NCI-H69 (cell line): ENCODE data around the gene LYPD4.
A peak's percentile ranks its signal among the peaks of the same experiment; 100 is the strongest.
"Not testable (repeated sequence)": the region's sequence is repeated elsewhere in the genome, so short reads cannot be mapped to it uniquely, and the experiment has no call there.

Source experiments
- DNase-seq: peaks from one replicate; lab custom pipeline; 2025; lab: John Stamatoyannopoulos, UW

Gene LYPD4, protein sequence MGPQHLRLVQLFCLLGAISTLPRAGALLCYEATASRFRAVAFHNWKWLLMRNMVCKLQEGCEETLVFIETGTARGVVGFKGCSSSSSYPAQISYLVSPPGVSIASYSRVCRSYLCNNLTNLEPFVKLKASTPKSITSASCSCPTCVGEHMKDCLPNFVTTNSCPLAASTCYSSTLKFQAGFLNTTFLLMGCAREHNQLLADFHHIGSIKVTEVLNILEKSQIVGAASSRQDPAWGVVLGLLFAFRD

DNA sequence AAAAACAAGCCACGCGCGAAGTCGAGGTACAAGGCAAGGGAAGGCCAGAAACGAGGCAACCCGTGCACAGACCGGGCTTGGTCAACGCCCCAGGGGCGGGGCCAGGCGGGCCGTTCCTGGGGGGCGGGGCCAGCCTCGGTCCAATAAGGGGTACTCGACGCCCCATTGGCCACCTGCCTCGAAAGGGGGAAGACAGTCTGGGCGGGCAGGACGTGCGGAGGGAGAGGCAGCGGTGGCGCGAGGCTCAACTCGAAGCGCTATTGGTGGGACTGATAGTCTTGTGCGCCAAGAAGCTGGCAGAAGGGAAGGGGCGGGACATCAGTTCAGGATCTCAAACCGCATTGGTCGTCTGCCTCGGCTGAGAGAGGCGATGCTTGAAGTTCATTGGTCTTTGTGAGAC is at the start of gene LYPD4:
TSS of gene LYPD4 (minus strand) at position 83 of the 400 bp plus-strand sequence. CDS start 5,398 bp downstream, outside the sequence.
- DNase-seq: no peak

DNA sequence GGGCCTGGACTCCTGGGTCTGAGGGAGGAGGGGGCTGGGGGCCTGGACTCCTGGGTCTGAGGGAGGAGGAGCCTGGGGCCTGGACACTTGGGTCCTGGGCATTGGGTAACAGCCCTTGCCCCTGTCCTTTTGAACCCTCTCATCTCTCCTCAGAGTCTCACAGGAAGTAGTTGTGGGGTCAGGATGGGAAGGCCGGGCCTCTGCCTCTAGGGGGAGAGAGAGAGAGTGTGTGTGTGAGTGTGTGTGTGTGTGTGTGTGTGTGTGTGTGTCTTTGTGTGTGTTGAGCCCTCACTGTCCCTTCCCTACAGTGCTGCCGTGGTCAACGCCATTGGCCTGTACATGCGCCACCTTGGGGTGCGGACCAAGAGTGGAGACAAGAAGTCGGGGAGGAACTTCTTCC is 49.4 kb upstream of the LYPD4 start:
- peak; percentile 39 for DNase-seq

DNA sequence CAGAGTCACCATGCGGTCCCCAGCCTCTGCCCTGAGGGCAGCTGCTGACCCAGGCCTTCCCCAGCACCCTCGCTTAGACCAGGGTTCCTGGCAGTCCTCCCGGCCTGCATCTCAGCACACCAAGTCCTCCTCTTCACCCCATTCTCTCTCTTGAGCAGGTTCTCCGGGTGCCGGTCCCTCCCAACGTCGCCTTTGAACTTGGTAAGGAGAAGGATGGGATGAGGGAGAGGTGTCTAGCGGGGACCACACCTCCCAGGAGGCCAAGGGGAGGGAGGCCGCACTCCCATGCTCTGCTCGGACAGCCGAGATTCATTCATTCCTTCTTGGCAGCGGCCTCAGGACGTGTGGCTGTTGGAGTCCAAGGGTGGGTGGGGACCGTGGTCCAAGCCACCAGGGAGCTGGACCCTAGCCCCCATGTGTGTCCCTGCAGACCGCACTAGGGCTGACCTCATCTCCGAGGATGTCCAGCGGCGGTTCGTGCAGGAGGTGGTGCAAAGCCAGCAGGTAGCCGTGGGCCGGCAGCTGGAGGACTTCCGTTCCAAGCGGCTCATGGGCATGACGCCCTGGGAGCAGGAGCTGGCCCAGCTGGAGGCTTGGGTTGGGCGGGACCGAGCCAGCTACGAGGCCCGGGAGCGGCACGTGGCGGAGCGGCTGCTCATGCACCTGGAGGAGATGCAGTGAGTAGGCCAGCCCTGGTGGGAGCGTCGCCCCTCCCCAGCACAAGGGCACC is 47.9 kb upstream of the LYPD4 start:
- DNase-seq: no peak

- DNase-seq: no peak
Measured at GRCh38 chr19:41890936-41891335, 46.5 kb upstream of the LYPD4 start.

DNA sequence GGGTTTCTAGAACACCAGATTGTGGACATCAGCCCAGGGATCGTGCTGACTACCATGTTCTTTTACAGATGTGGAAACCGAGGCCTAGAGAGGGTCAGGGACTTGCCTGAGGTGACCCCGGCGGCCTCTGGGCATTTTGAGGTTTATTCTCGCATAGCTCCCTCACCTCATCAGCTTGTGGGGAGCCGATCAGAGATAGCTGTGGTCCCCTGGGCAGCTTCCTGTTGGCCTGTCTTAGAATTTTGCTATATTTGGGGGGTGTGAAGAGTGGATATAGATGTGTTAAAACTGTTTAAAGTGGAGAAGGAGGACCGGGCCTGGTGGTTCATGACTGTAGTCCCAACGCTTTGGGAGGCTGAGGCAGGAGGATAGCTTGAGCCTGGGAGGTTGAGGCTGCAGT is 45.4 kb upstream of the LYPD4 start:
- DNase-seq: no peak

DNA sequence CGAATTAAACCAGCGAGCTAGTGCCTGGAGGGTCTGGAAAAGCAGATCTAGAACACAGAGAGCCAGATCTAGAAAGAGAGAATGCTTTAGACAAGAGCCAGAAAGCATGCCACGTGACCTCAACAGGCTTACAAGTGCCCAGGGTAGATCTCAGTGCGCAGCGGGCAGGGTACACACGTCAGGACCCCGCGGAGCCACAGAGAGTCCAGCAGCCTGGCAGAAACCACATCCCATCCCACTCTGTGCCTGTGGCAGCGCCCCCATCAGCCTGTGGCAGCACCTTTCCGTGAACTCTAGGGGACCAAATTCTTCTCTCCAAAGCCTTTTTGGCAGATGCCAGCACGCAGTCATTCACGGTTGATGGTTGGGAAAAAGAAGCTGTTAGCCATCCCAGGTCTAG is 44.4 kb upstream of the LYPD4 start:
- no peak for DNase-seq

GRCh38 chr19:41887711-41888382 is 43.4 kb upstream of the LYPD4 start:
- no peak for DNase-seq

DNA sequence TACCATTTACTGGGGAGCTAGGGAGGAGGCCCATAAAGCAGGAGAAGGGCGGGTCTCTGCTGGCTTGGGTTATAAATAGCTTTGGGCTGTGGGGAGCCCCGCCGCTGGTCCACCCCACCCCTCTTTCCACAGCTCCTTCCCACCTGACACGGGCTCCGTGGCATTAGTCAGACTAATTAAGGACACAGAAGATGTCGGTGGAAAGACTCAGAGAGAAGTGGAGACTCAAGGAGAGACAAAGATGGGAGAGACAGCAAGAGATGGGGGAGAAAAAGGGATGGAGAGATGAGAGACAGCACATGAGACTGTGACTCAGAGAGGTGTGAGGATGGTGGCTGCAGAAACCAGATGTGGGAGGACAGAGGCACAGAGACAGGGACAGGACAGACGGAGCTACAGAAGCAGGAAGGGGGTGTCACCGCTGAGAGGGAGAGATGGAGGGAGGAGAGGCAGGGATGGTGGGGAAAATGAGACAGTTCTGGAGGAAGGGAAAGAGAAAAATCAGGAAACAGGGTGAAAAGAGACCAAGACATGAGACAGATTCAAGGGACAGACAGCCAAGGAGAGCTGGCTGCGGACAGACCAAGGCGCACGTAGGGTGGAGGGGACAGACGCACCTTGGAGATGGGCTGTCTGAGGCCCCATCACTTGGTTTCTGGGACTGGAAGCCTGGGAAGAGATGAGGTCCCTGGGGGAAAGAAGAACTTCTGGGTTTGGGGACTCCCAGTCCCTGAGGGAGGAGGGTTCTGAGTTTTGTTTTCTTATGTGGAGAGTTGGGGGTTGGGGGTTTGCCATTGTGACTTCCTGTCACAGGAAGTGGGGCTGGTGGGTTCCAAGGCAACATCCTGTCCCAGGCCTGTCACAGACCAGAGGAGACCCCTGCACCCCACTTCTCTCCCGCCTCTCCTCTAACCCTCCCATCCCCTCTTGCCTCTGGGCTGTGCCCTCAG is 42.6 kb upstream of the LYPD4 start:
- DNase-seq: no peak

- DNase-seq: peak; percentile 99
Measured at GRCh38 chr19:41883821-41884733, 39.6 kb upstream of the LYPD4 start.

GRCh38 chr19:41883463-41883820 is 39.0 kb upstream of the LYPD4 start:
- DNase-seq: no peak

GRCh38 chr19:41882568-41883462 is 38.3 kb upstream of the LYPD4 start, which contains the start of gene ARHGEF1:
TSS of gene ARHGEF1 (plus strand) at chr19:41883184. CDS start at chr19:41888083, 4,899 bp downstream.
- peak; percentile 82 for DNase-seq

DNA sequence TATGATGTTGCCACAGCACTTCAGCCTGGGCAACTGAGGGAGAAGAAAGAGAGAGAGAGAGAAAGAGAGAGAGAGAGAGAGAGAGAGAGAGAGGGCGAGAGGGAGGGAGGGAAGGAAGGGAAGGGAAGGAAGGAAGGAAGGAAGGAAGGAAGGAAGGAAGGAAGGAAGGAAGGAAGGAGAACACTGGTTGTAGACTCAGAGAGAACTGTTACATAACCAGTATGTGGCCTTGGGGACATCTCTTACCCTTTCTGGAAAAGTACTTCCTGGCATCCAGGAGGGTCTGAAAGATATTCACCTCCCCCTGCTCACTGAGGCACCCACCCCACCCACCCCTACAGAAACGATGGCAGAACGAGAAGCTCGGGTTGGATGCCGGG is 35.8 kb upstream of the LYPD4 start:
- no peak for DNase-seq

DNA sequence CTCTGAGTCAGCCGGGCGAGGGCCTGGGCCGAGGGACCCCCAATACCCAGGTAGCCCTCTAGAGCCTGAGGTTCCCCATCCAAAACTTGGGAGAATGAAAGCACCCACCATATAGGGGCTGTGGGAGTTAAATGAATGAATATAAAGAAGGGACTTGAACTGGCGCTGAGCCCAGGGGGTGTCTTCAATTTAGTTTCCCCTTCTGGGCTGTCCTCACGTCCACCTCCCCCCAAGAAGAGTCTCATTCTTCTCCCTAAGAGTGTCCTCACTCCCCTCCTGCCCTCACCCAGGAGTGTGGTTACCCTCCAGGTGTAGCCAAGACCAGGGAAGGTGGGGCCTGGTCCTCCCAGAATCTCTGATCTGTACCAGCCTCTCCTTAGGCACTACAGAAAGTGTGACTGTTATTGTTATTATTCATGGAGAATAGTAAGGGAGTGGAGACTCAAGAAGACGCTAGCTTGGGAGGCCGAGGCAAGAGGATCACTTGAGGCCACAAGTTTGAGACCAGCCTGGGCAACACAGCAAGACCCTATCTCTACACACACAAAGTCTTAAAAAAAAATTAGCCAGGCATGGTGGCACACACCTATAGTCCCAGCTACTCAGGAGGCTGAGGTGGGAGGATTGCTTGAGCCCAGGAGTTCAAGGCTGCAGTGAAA is 35.3 kb upstream of the LYPD4 start:
- DNase-seq: no peak

GRCh38 chr19:41879080-41879479 is 34.6 kb upstream of the LYPD4 start:
- no peak for DNase-seq

DNA sequence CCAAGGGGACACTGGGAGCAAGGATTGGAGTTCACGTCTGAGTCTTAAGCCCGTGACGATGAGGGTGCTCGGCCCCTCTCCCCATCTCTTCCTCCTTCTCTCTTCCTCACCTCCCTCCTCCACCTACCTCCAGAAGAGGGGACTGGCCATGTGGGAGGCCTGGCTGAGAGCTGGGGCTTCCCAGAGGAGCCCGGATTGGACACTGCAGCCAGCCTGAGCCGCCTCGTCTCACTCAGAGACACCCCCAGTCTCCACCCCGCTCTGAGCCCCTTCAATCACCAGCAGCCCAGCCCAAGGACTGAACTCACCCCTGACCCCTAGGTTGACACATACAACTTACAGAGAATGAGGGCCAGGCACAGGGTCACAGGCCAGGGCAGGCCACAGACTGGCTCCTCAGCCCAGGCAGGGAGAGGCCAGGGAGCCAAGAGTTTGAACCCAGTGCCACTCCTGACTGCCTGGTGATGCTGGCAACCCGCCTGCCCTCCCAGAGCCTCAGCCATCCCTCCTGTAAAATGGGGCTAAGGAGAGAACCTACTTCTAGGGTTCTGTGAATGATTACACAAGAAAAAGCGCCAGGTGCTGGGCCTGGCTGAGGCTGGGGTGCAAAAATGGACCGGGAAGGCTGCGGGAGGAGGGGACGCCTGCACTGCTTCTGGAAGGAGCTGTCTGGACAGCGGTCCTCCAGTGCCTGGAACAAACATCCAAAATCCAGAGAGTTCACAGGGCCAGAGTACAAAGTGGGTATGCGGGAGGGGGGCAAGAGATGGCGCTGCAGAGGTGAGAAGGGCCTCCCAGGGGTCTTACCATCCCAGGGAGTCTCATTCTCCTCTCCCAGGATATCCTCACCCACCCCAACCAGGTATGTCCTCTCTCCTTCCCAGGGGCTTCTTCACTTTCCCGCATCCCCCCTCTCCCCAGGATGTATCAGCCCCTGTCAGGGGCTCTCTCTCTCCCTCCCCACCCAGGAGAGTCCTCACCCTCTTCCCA is 33.7 kb upstream of the LYPD4 start:
- DNase-seq: no peak

- no peak for DNase-seq
Measured at GRCh38 chr19:41876847-41877832, 32.7 kb upstream of the LYPD4 start, which contains the start of gene CD79A. TSS of gene CD79A (plus strand) at chr19:41877279. CDS start at chr19:41877305, 26 bp downstream.

DNA sequence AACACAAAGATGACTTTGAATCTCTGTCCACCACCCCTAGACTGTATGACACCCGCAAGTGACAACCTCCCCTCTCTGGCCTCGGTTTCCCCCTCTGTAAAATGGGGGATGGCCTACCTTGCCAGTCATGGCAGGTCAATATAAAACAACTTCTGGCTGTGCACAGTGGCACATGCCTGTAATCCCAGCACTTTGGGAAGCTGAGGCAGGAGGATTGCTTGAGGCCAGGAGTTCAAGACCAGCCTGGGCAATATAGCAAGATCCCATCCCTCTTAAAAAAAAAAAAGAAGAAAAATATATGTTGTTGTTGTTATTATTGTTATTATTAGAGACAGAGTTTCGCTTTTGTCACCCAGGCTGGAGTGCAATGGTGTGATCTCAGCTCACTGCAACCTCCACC is 31.5 kb upstream of the LYPD4 start:
- DNase-seq: not testable (repeated sequence)
